Coronary artery (tissue), 2 donors: ENCODE results near the gene TEX264.

ENCODE experiments used
- DNase-seq: peaks from one replicate; pipeline ENCODE4 v3.0.0-alpha.2; 2017; ENCODE audit warnings: low spot score
- H3K27ac ChIP-seq, 2 donors: fragments of 200-600 bp; sonication (generic); one replicate each; pipeline ENCODE4 v1.5.1; 2016 to 2019
- H3K4me3 ChIP-seq: fragments of 200-600 bp; sonication (generic); 2 replicates; pipeline ENCODE4 v1.5.1; 2016; ENCODE audit warnings: mild to moderate bottlenecking, moderate library complexity
- TF ChIP-seq, protein P1 (sequence below): fragments of 200-600 bp; sonication (generic); IDR thresholded peaks from one replicate; pipeline ENCODE4 v1.5.1; 2019; ENCODE audit warnings: antibody characterized with exemption

The TEX264 gene

DNA sequence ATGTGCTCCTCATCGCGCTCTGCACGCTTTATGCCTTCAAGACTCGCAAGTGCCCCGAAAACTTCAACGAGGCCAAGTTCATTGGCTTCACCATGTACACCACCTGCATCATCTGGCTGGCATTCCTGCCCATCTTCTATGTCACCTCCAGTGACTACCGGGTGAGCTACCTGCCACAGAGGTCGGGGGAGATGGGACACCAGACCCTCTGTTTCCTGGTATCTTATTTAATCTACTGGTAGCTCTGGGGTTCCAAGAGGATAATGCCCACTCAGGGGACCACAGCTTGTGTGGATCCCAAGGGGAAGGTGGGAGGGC lies 44.9 kb downstream of the TEX264 start:
- no peak for DNase-seq
- H3K27ac ChIP-seq: no peak overlapping the region
- no peak overlapping the region for H3K4me3 ChIP-seq
- TF ChIP-seq, protein P1, sequence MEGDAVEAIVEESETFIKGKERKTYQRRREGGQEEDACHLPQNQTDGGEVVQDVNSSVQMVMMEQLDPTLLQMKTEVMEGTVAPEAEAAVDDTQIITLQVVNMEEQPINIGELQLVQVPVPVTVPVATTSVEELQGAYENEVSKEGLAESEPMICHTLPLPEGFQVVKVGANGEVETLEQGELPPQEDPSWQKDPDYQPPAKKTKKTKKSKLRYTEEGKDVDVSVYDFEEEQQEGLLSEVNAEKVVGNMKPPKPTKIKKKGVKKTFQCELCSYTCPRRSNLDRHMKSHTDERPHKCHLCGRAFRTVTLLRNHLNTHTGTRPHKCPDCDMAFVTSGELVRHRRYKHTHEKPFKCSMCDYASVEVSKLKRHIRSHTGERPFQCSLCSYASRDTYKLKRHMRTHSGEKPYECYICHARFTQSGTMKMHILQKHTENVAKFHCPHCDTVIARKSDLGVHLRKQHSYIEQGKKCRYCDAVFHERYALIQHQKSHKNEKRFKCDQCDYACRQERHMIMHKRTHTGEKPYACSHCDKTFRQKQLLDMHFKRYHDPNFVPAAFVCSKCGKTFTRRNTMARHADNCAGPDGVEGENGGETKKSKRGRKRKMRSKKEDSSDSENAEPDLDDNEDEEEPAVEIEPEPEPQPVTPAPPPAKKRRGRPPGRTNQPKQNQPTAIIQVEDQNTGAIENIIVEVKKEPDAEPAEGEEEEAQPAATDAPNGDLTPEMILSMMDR: no peak

DNA sequence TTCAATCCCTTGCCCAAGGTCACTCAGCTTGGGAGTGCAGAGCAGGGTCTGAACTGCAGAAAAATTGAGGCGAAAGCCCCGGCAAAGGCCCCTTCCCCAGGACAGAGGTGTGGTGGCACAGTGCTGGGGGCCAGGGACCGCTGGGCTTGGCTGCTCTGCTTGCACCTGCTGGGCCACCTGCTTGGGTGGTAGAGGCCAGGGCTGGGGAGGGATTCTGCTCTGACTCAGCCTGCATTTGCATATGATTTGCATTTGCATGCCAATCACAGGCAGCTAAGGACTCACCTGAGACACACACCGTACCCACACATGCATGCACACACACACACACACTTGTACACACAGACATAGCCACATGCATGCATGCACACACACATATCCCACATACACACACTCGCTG lies 45.8 kb downstream of the TEX264 start:
- TF ChIP-seq, protein P1: no peak
- H3K27ac ChIP-seq: no peak overlapping the region
- no peak overlapping the region for H3K4me3 ChIP-seq
- no peak for DNase-seq

DNA sequence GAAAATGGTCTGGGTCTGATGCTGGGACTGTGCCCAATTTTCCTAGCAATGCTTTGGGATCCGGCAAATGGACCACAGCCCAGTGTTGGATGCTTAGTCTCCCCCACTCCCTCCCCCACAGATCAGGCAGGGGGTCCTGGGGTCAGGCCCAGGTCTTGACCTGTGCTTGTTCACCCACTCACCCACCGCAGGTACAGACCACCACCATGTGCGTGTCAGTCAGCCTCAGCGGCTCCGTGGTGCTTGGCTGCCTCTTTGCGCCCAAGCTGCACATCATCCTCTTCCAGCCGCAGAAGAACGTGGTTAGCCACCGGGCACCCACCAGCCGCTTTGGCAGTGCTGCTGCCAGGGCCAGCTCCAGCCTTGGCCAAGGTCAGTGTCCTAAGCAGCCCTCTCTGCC lies 46.4 kb downstream of the TEX264 start:
- no peak overlapping the region for H3K4me3 ChIP-seq
- no peak for DNase-seq
- H3K27ac ChIP-seq: no peak overlapping the region
- TF ChIP-seq, protein P1: no peak

DNA sequence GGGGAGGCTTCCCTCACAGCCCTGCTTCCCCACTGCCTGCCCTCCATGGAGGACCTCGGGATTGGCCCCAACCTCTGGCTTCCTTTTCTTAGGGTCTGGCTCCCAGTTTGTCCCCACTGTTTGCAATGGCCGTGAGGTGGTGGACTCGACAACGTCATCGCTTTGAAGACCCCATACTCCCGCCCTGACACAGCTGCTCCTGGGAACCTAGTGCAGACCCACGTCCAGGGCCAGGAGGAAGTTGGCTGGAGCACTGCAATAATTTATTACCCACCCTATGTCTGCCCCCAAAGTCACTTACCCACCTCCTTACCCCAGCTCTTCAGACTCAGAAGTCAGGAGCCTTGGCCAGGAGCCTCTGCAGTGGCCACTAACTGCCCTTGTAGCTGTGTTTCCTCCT lies 46.9 kb downstream of the TEX264 start:
- Histone ChIP-seq H3K4me3 (no peak overlapping the region), H3K27ac (no peak overlapping the region)
- no peak for DNase-seq
- TF ChIP-seq, protein P1: no peak

DNA sequence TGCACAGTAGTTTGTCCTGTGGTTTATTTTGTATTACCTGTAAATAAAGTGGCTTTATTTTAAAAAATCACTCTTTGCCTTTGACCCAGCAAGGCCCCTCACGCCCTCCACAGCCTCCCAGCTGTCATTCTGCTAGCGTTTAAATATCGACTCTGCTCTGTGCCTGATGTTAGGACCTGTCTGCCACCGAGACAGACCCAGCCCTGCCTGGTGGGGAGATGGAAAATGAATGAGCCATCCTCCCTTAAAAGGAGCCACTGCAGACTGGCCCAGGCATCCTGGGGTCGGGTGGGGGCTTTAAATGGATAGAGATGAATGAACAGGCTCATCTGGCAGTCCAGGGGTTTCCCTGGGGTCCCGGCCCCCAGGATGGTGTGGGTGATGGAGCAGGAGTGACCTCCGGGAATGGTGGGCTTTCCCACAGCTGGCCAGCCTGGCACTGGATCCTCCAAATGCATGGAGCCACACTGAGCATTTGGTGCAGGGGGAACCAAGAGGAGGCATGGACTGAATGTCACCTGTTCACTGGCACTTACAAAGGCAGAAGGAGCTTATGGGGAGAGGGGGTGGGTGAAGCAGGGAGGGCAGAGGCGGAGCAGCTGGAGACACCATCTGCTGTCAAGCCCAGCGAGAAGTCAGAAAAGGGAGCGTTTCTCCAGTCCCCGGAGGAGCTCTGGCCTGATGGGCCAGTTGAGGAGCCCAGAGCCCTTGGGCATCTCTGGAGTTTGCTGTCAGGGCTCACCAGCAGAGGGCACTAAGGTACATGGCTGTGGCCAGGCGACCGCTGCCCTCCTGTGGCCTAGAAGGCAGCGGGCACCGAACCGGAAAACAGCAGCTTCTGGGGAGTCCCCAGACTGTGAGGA lies 47.7 kb downstream of the TEX264 start:
- Histone ChIP-seq H3K4me3 (no peak overlapping the region), H3K27ac (no peak overlapping the region)
- TF ChIP-seq, protein P1: no peak
- DNase-seq: no peak

DNA sequence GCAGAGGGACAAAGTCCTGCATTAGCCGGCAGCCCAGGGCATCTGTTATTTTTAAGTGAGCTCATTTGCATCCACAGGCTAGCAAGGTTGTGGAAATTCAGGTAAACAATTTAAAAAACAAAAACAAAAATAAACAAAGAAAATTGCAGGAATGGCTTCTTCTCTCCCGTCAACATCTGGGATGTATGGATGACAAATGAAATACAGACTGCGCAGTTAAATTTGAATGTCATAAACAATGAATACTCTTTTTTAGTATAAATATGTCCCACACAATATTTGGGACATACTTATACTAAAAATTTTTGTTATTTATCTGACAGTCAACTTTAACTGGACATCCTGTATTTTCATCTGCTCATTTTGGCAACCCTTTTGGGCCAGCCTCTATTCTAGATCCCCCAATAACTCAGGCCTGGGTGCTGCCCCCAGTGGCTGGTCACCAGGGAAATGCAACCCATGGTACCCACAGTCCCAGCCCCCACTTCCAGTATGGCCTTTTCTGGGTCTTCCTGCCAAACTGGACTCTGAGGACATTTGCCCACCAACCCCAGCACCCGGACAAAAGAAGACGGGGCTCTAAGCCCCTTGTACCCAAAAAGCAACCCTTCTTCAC lies 48.5 kb downstream of the TEX264 start:
- H3K27ac ChIP-seq: no peak overlapping the region

More for the DNA sequence above, 48.5 kb downstream of the TEX264 start:
- DNase-seq: no peak
- H3K4me3 ChIP-seq: no peak overlapping the region
- TF ChIP-seq, protein P1: no peak
